Gastrocnemius medialis (tissue), 4 donors: ENCODE measurements around the gene DNAJC15. TPM values are rescaled to one million over a fixed set of nuclear protein-coding genes. Genes with fewer than 3 reads are reported as not detected.

Experiments
- ATAC-seq, 2 donors: fragments of 150-250 bp; one replicate each; pipeline ENCODE4 v1.9.1; 2016
- DNase-seq, 2 donors: peaks; one replicate each; pipeline ENCODE4 v3.0.0-alpha.2; 2019
- H3K27ac ChIP-seq, 4 donors: fragments of 200-600 bp; sonication (generic); 1 replicate in 1 of 4; 2 replicates in 3 of 4; pipeline ENCODE4 v1.5.1; 2016 to 2018; ENCODE audit warnings: mild to moderate bottlenecking in 2 of 4, moderate library complexity in 1 of 4
- H3K27me3 ChIP-seq, 3 donors: fragments of 200-600 bp; sonication (generic) in 2 of 3; 1 replicate in 1 of 3; 2 replicates in 2 of 3; pipeline versions ENCODE4 v1.5.1 to v1.6.0; 2016 to 2019; ENCODE audit warnings: mild to moderate bottlenecking in 1 of 3, moderate library complexity in 1 of 3
- H3K36me3 ChIP-seq, 2 donors: fragments of 200-600 bp; sonication (generic) in 1 of 2; one replicate each; pipeline ENCODE4 v1.5.1; 2017 to 2018
- H3K4me1 ChIP-seq, 2 donors: fragments of 200-600 bp; sonication (generic) in 1 of 2; one replicate each; pipeline ENCODE4 v1.5.1; 2016 to 2017; ENCODE audit warnings: mild to moderate bottlenecking in 2 of 2
- H3K4me3 ChIP-seq, 4 donors: fragments of 200-600 bp; sonication (generic) in 3 of 4; 1 replicate in 1 of 4; 2 replicates in 3 of 4; pipeline ENCODE4 v1.5.1; 2016 to 2019; ENCODE audit warnings: mild to moderate bottlenecking in 2 of 4
- H3K9me3 ChIP-seq, 3 donors: fragments of 200-600 bp; sonication (generic) in 2 of 3; 1 replicate in 1 of 3; 2 replicates in 2 of 3; pipeline ENCODE4 v1.5.1; 2016 to 2019
- POLR2A ChIP-seq, 2 donors: fragments of 450-650 bp; IDR thresholded peaks; one replicate each; pipeline ENCODE4 v1.6.1; 2017; ENCODE audit warnings: antibody characterized with exemption in 2 of 2, mild to moderate bottlenecking in 2 of 2, moderate library complexity in 2 of 2
- in situ Hi-C, 4 donors: fragments of 200-750 bp; cut with MboI; loops; one replicate each; pipeline versions ENCODE4 v1.15.0 to v1.8.0; 2017; ENCODE audit warnings: low sequenced_read_pairs in 4 of 4
- intact Hi-C: fragments of 100-400 bp; cut with DNase I; formaldehyde crosslinking; loops from one replicate; pipeline ENCODE4 v1.15.1; 2023; ENCODE audit warnings: low total_unique reads
- total RNA-seq, 4 donors: library from RNA; depleted of rRNA; stranded (reverse); fragments of >200 nt; gene quantifications; one replicate each; pipeline versions ENCODE4 v1.1.0 to v1.2.3, GENCODE V29; 2016
- TF ChIP-seq, protein P1 (sequence below), 5 experiments: fragments of 450-650 bp in 3 of 5; fragments of 200-600 bp in 2 of 5; sonication (generic) in 2 of 5; IDR thresholded peaks in 4 of 5; conservative IDR thresholded peaks in 1 of 5; 1 replicate in 4 of 5; 2 replicates in 1 of 5; pipeline ENCODE4 v1.5.1; 2016 to 2019; ENCODE audit warnings: antibody characterized with exemption in 5 of 5, mild to moderate bottlenecking in 3 of 5, moderate library complexity in 3 of 5

Gene DNAJC15
- total RNA-seq, 4 donors from 2014 or later: 6.2 to 19.5 (median 12.3) TPM

DNA sequence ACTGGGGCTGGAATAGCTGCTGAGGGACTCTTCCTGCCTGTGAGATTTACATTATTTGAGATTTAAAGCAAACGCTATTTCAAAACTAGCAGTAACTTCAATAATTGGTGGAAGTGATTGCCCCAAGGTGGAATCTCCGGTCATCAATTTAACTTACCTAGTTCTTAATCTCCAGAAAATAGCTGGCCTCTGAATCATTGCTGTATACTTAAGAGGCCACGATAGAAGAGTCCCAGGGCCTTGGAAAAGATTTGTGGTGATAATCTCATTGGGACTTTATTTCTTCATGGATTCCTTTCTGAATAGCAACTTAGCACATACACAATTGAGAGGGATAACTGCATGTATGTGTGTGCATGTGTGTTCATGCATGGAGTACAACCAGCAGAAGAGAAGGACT is 120.2 kb downstream of the DNAJC15 start:
- no peaks in the 10 kb centered on the region for H3K27me3 ChIP-seq
- no peak overlapping the region for H3K27ac ChIP-seq
- intact Hi-C loops: no loop called here
- no peak overlapping the region for H3K4me3 ChIP-seq
- TF ChIP-seq, protein P1, sequence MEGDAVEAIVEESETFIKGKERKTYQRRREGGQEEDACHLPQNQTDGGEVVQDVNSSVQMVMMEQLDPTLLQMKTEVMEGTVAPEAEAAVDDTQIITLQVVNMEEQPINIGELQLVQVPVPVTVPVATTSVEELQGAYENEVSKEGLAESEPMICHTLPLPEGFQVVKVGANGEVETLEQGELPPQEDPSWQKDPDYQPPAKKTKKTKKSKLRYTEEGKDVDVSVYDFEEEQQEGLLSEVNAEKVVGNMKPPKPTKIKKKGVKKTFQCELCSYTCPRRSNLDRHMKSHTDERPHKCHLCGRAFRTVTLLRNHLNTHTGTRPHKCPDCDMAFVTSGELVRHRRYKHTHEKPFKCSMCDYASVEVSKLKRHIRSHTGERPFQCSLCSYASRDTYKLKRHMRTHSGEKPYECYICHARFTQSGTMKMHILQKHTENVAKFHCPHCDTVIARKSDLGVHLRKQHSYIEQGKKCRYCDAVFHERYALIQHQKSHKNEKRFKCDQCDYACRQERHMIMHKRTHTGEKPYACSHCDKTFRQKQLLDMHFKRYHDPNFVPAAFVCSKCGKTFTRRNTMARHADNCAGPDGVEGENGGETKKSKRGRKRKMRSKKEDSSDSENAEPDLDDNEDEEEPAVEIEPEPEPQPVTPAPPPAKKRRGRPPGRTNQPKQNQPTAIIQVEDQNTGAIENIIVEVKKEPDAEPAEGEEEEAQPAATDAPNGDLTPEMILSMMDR (IDR thresholded peaks at IDR 0.05 in 4 of 5, conservative IDR thresholded peaks at IDR 0.05 in 1 of 5): no peak
- TF ChIP-seq POLR2A (IDR thresholded peaks at IDR 0.05): no peak
- ATAC-seq: no peak
- no peaks in the 10 kb centered on the region for H3K36me3 ChIP-seq
- in situ Hi-C loops: no loop called here
- H3K9me3 ChIP-seq: no peaks in the 10 kb centered on the region
- DNase-seq: no peak
- H3K4me1 ChIP-seq: no peaks in the 10 kb centered on the region

DNA sequence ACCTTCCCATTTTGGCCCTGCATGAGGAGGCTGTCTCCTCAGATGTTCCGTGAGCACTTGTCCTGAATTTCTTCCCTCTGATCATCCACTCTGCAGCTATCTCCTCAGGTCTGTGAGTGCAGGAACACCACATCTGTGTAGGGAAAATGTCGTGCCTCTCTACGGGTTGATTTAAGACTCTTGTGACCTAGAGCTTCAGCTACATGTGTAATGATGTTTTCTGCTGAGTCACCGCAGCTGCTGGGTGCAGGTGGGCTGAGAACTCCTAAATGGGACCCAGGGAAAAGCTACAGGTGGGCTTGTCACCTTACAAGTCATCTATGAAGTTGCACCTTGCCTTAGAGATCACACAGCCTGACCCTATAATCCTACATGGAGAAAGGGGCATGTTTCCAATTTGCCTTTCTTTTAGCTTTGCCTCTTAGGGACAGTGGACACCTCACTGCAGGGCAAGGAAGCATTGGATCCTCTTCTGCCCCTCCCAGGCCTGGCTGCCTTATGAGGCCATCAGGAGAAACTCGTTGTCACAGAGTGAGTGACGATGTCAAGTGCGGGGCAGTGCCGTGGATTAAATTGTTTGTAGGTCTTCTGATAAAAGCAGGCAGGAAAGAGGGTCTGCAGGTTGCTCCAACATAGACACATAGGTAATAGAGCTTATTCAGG is 122.3 kb downstream of the DNAJC15 start:
- H3K4me3 ChIP-seq: no peak overlapping the region
- H3K27me3 ChIP-seq: no peaks in the 10 kb centered on the region
- TF ChIP-seq, protein P1 (IDR thresholded peaks at IDR 0.05 in 4 of 5, conservative IDR thresholded peaks at IDR 0.05 in 1 of 5): no peak
- TF ChIP-seq POLR2A (IDR thresholded peaks at IDR 0.05): no peak
- intact Hi-C loops: no loop called here
- ATAC-seq (no peak), DNase-seq (no peak)
- no peaks in the 10 kb centered on the region for H3K4me1 ChIP-seq
- no peaks in the 10 kb centered on the region for H3K36me3 ChIP-seq
- no peak overlapping the region for H3K27ac ChIP-seq
- H3K9me3 ChIP-seq: no peaks in the 10 kb centered on the region
- in situ Hi-C loops: no loop called here

DNA sequence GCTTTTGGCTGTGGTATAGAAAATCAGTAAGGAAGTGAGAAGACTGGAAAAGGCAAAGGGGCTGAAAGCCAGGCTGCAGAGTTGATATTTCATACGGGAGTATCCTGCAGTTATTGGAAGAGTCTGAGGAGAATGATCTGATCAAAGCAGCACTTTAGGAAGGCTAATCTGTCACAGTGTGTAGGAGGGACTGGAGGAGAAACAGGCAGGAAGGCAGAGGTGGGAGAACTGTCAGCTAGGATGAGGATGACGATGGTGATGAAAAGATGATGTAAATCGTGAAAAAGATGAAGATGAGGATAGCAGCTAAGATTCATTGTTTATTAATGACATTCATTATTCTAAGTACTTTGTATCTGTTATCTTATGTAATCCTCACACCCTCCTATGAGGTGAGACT is 123.0 kb downstream of the DNAJC15 start:
- no peaks in the 10 kb centered on the region for H3K9me3 ChIP-seq
- DNase-seq (no peak), ATAC-seq (no peak)
- no peaks in the 10 kb centered on the region for H3K36me3 ChIP-seq
- intact Hi-C loops (no loop called here), in situ Hi-C loops (no loop called here)
- H3K27me3 ChIP-seq: no peaks in the 10 kb centered on the region
- no peak overlapping the region for H3K4me3 ChIP-seq
- TF ChIP-seq, protein P1 (IDR thresholded peaks at IDR 0.05 in 4 of 5, conservative IDR thresholded peaks at IDR 0.05 in 1 of 5): no peak
- TF ChIP-seq POLR2A (IDR thresholded peaks at IDR 0.05): no peak
- H3K27ac ChIP-seq: no peak overlapping the region
- H3K4me1 ChIP-seq: no peaks in the 10 kb centered on the region

DNA sequence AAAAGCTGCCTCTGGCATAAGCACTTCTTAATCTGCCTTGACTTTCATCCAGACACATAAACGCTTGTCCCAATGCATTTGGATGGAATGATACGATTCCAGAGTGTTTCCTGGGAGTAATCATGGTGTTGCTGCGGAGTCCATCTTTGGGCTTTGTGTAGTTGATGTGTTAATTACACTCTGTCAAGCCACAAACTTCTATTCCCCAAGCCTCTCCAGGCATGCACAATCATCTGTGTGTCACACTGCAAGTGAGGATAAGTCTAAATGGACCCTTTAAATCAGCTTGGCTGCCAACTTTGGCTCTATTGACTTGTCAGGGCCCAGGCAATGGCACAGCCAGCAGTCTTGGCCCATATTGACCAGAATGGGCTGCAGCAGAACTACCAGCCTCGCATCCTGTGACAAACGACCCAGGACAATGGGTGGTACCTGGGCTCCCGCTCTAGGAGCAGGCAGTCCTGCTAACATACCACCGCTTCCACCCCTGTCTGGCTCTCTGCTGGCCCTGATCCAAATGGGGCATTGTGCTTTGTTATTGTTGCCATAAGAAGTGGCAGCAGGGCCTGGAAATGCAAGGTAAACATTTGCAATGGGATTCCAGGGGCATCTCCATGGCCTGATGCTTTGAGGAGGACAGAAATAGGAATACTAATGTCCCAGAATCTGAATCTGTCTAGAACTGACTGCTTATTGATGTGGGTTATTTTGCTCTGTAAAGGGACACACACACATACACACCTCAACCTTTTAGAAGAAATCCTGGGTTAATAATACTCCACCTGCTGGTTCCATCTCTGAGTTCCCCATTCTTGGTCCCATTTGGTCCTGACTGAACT is 127.2 kb downstream of the DNAJC15 start:
- no peaks in the 10 kb centered on the region for H3K9me3 ChIP-seq
- ATAC-seq (no peak), DNase-seq (no peak)
- TF ChIP-seq POLR2A (IDR thresholded peaks at IDR 0.05): no peak
- TF ChIP-seq, protein P1 (IDR thresholded peaks at IDR 0.05 in 4 of 5, conservative IDR thresholded peaks at IDR 0.05 in 1 of 5): no peak
- in situ Hi-C loops: no loop called here
- H3K36me3 ChIP-seq: no peaks in the 10 kb centered on the region
- H3K27ac ChIP-seq: no peak overlapping the region
- H3K4me3 ChIP-seq: no peak overlapping the region
- intact Hi-C loops: no loop called here
- H3K4me1 ChIP-seq: no peaks in the 10 kb centered on the region
- H3K27me3 ChIP-seq: no peaks in the 10 kb centered on the region
